Endodermal cell (in vitro differentiated cells): ENCODE data around the gene DLG2. TPM values are rescaled to one million over a fixed set of nuclear protein-coding genes. Genes with fewer than 3 reads are reported as not detected.
A peak's percentile ranks its signal among the peaks of the same experiment; 100 is the strongest.

ENCODE experiments used
- DNase-seq: peaks from one replicate; pipeline ENCODE4 v3.0.0-alpha.2; 2017
- H3K27ac ChIP-seq: 2 replicates; pipeline ENCODE4 v1.5.1; 2013; ENCODE audit warnings: mild to moderate bottlenecking, low read depth, low read length, moderate library complexity
- H3K27me3 ChIP-seq: 2 replicates; pipeline ENCODE4 v1.6.1; 2013; ENCODE audit warnings: mild to moderate bottlenecking, low read length, moderate library complexity; ENCODE audit not compliant: insufficient read depth, control insufficient read depth, poor library complexity, severe bottlenecking
- H3K36me3 ChIP-seq: 2 replicates; pipeline ENCODE4 v1.7.0; 2013; ENCODE audit warnings: mild to moderate bottlenecking, low read length, moderate library complexity; ENCODE audit not compliant: control insufficient read depth, insufficient read depth
- H3K4me1 ChIP-seq: one replicate; pipeline ENCODE4 v1.7.0; 2013; ENCODE audit warnings: low read length; ENCODE audit not compliant: control insufficient read depth, insufficient read depth
- H3K4me3 ChIP-seq: 2 replicates; pipeline ENCODE4 v1.5.1; 2013; ENCODE audit warnings: mild to moderate bottlenecking, low read length, moderate library complexity
- H3K9ac ChIP-seq: 2 replicates; pipeline ENCODE4 v1.6.1; 2013; ENCODE audit warnings: mild to moderate bottlenecking, low read length, moderate library complexity; ENCODE audit not compliant: poor library complexity, severe bottlenecking; ENCODE audit errors: extremely low read depth
- H3K9me3 ChIP-seq: 2 replicates; pipeline ENCODE4 v1.6.1; 2013; ENCODE audit warnings: mild to moderate bottlenecking, low read length, moderate library complexity; ENCODE audit not compliant: control insufficient read depth
- H3K27ac Mint-ChIP-seq: 2 replicates; pipeline ENCODE4 v1.8.0; 2020; ENCODE audit warnings: mixed read lengths
- H3K27me3 Mint-ChIP-seq: 2 replicates; pipeline ENCODE4 v1.8.0; 2021; ENCODE audit warnings: mild to moderate bottlenecking, mixed read lengths; ENCODE audit not compliant: insufficient read depth
- H3K36me3 Mint-ChIP-seq: 2 replicates; pipeline ENCODE4 v1.8.0; 2020; ENCODE audit warnings: low read depth, mixed read lengths
- H3K4me1 Mint-ChIP-seq: 2 replicates; pipeline ENCODE4 v1.8.0; 2020; ENCODE audit warnings: mixed read lengths
- H3K4me3 Mint-ChIP-seq: 2 replicates; pipeline ENCODE4 v1.8.0; 2020; ENCODE audit warnings: mild to moderate bottlenecking, moderate library complexity, mixed read lengths
- H3K9me3 Mint-ChIP-seq: 2 replicates; pipeline ENCODE4 v1.8.0; 2020; ENCODE audit warnings: mild to moderate bottlenecking, mixed read lengths
- CTCF ChIP-seq: fragments of 200-600 bp; sonication (generic); conservative IDR thresholded peaks from 2 replicates; pipeline ENCODE4 v1.5.0; 2021; ENCODE audit warnings: antibody characterized with exemption, mild to moderate bottlenecking
- WGBS, 2 experiments: methylation state at CpG; one replicate each; pipeline versions ENCODE4 v1.1.5 to v1.1.7; 2013; ENCODE audit warnings: missing lambda C conversion rate in 2 of 2, mixed read lengths in 1 of 2; ENCODE audit not compliant: insufficient coverage in 1 of 2, insufficient read length in 1 of 2; 5-methylcytosine and 5-hydroxymethylcytosine counted together
- total RNA-seq, 2 donors: library from RNA; stranded (reverse); fragmentation: NEBNext Ultra II Directional in 1 of 2; extraction: Animal tissue kit (Norgen Biotek cat#: 25700) in 1 of 2; gene quantifications; 2 replicates in 1 of 2; 3 replicates in 1 of 2; pipeline ENCODE4 v1.2.1, GENCODE V29; 2021

The DLG2 gene
- total RNA-seq, 2 donors from 2014 or later = 9.6 to 10.6 TPM

- WGBS, 2 experiments = no CpG with 5 or more reads among the region's 1 CpG
- Mint-ChIP-seq H3K4me1 (peaks cover 15% of the 10 kb centered on the region), H3K4me3 (no peak overlapping the region), H3K9me3 (peaks cover 2% of the 10 kb centered on the region), H3K27ac (no peak overlapping the region), H3K36me3 (no peaks in the 10 kb centered on the region), H3K27me3 (no peaks in the 10 kb centered on the region)
- no peaks in the 10 kb centered on the region for H3K9me3 ChIP-seq
- H3K27me3 ChIP-seq = no peaks in the 10 kb centered on the region
- H3K4me3 ChIP-seq = no peak overlapping the region
- TF ChIP-seq CTCF = no peak
- no peak for DNase-seq
- no peak overlapping the region for H3K27ac ChIP-seq
- no peaks in the 10 kb centered on the region for H3K36me3 ChIP-seq
- peaks cover 2% of the 10 kb centered on the region for H3K4me1 ChIP-seq
- no peak overlapping the region for H3K9ac ChIP-seq
Observed at GRCh38 chr11:85184721-85185120, 442.4 kb downstream of the DLG2 start.

- H3K36me3 Mint-ChIP-seq = no peaks in the 10 kb centered on the region
- H3K9ac ChIP-seq = no peak overlapping the region
- DNase-seq = peak; percentile 66
- H3K9me3 ChIP-seq = no peaks in the 10 kb centered on the region
- peak overlapping the region; percentile 14 for H3K27ac ChIP-seq
- no peak overlapping the region for H3K4me3 ChIP-seq
- H3K27me3 ChIP-seq = no peaks in the 10 kb centered on the region
- no peaks in the 10 kb centered on the region for H3K36me3 ChIP-seq
- 66 to 84% methylated on average over 3 of the region's 4 CpGs for WGBS, 2 experiments
- TF ChIP-seq CTCF = peak; percentile 82
- H3K9me3 Mint-ChIP-seq = no peaks in the 10 kb centered on the region
- H3K4me1 ChIP-seq = peaks cover 2% of the 10 kb centered on the region
- peaks cover 13% of the 10 kb centered on the region for H3K4me1 Mint-ChIP-seq
- H3K27me3 Mint-ChIP-seq = no peaks in the 10 kb centered on the region
- no peak overlapping the region for H3K27ac Mint-ChIP-seq
- H3K4me3 Mint-ChIP-seq = no peak overlapping the region
Observed at GRCh38 chr11:85182441-85183387, 444.4 kb downstream of the DLG2 start.

GRCh38 chr11:85180528-85180927 lies 446.6 kb downstream of the DLG2 start:
- 96% methylated on average over 1 of the region's 1 CpG; no CpG with 5 or more reads in 1 of the 2 experiments for WGBS, 2 experiments
- Histone ChIP-seq H3K9ac (no peak overlapping the region), H3K4me1 (peaks cover 2% of the 10 kb centered on the region), H3K4me3 (no peak overlapping the region), H3K9me3 (no peaks in the 10 kb centered on the region), H3K27me3 (no peaks in the 10 kb centered on the region), H3K27ac (no peak overlapping the region), H3K36me3 (no peaks in the 10 kb centered on the region)
- Mint-ChIP-seq H3K9me3 (peaks cover 8% of the 10 kb centered on the region), H3K4me3 (no peak overlapping the region), H3K36me3 (no peaks in the 10 kb centered on the region), H3K4me1 (peaks cover 10% of the 10 kb centered on the region), H3K27me3 (no peaks in the 10 kb centered on the region), H3K27ac (no peak overlapping the region)
- TF ChIP-seq CTCF = no peak
- DNase-seq = no peak
